Measurements from ENCODE around the gene RPL18. TPM values are rescaled to one million over a fixed set of nuclear protein-coding genes. Genes with fewer than 3 reads are reported as not detected.

RPL18 gene
- total RNA-seq, 1 experiment from 2014 or later, result 1,736 TPM

GRCh38 chr19:48635263-48635965 lies 16.4 kb upstream of the RPL18 start:
- peak overlapping the region; percentile 91 for H3K4me3 Mint-ChIP-seq (ENCODE audit: unreplicated experiment)

GRCh38 chr19:48634424-48635262 lies 15.7 kb upstream of the RPL18 start:
- H3K4me1 Mint-ChIP-seq (ENCODE audit: insufficient read depth, unreplicated experiment), result peaks cover 26% of the 10 kb centered on the region
- no TSS peak for BruUV-seq (replicated peaks)
- ChIA-PET POLR2A (interaction anchor here (0.5 to 5.4 kb wide), 16 partner anchors 10 to 1031 kb away, joined by 3 to 108 read pairs (median 3); partner anchors contain the start of genes BCL2L12, CA11, FAM83E and GYS1), CTCF (interaction anchor here (0.6 to 2.1 kb wide), 4 partner anchors 46 to 243 kb away, joined by 3 to 9 read pairs (median 5); no protein-coding TSS in a partner anchor)
- H3K4me3 Mint-ChIP-seq (ENCODE audit: unreplicated experiment), result peak overlapping the region; percentile 91
- H3K27me3 Mint-ChIP-seq (ENCODE audit: insufficient read depth, unreplicated experiment), result no peaks in the 10 kb centered on the region
- H3K27ac Mint-ChIP-seq (ENCODE audit: low read depth, unreplicated experiment), result peak overlapping the region; percentile 87
- peak; percentile 97 for DNase-seq (ENCODE audit: unreplicated experiment)
- intact Hi-C loops (cut with micrococcal nuclease), result loop anchor here (2.0 kb wide), 1 partner anchor 16 kb away; the partner anchor contains the start of genes RPL18 and SPHK2
- no peak for TF ChIP-seq CTCF (IDR thresholded peaks at IDR 0.05; ENCODE audit: unreplicated experiment)
- H3K9me3 Mint-ChIP-seq (ENCODE audit: unreplicated experiment), result no peaks in the 10 kb centered on the region
- H3K36me3 Mint-ChIP-seq (ENCODE audit: insufficient read depth, unreplicated experiment), result peaks cover 11% of the 10 kb centered on the region

More at GRCh38 chr19:48635263-48635965, 16.4 kb upstream of the RPL18 start:
- Mint-ChIP-seq H3K27ac (ENCODE audit: low read depth, unreplicated experiment) (peak overlapping the region; percentile 87), H3K36me3 (ENCODE audit: insufficient read depth, unreplicated experiment) (peaks cover 7% of the 10 kb centered on the region), H3K27me3 (ENCODE audit: insufficient read depth, unreplicated experiment) (no peaks in the 10 kb centered on the region), H3K4me1 (ENCODE audit: insufficient read depth, unreplicated experiment) (peaks cover 26% of the 10 kb centered on the region), H3K9me3 (ENCODE audit: unreplicated experiment) (no peaks in the 10 kb centered on the region)
- POLR2A ChIA-PET, result interaction anchor here (0.5 to 5.4 kb wide), 6 partner anchors 12 to 313 kb away, joined by 3 to 108 read pairs (median 12); partner anchors contain the start of genes FAM83E, RPL18 and SPHK2
- no TSS peak for BruUV-seq (replicated peaks)
- CTCF ChIA-PET, result no interaction called here
- no peak for TF ChIP-seq CTCF (IDR thresholded peaks at IDR 0.05; ENCODE audit: unreplicated experiment)
- intact Hi-C loops (cut with micrococcal nuclease), result loop anchor here (2.0 kb wide), 1 partner anchor 17 kb away; the partner anchor contains the start of genes RPL18 and SPHK2
- DNase-seq (ENCODE audit: unreplicated experiment), result peak; percentile 61

GRCh38 chr19:48634036-48634342 lies 15.0 kb upstream of the RPL18 start:
- H3K4me1 Mint-ChIP-seq (ENCODE audit: insufficient read depth, unreplicated experiment), result peaks cover 26% of the 10 kb centered on the region
- no peaks in the 10 kb centered on the region for H3K9me3 Mint-ChIP-seq (ENCODE audit: unreplicated experiment)
- ChIA-PET CTCF (interaction anchor here (0.6 to 2.1 kb wide), 5 partner anchors 15 to 242 kb away, joined by 3 to 9 read pairs (median 4); partner anchors contain the start of genes RPL18 and SPHK2), POLR2A (interaction anchor here (0.5 to 5.4 kb wide), 15 partner anchors 9 to 1031 kb away, joined by 3 to 108 read pairs (median 3); partner anchors contain the start of genes BCL2L12, CA11, FAM83E and GYS1)
- DNase-seq (ENCODE audit: unreplicated experiment), result no peak
- H3K27ac Mint-ChIP-seq (ENCODE audit: low read depth, unreplicated experiment), result no peak overlapping the region
- H3K27me3 Mint-ChIP-seq (ENCODE audit: insufficient read depth, unreplicated experiment), result no peaks in the 10 kb centered on the region
- intact Hi-C loops (cut with micrococcal nuclease), result loop anchor here (2.0 kb wide), 1 partner anchor 15 kb away; the partner anchor contains the start of genes RPL18 and SPHK2
- no TSS peak for BruUV-seq (replicated peaks)
- peaks cover 17% of the 10 kb centered on the region for H3K36me3 Mint-ChIP-seq (ENCODE audit: insufficient read depth, unreplicated experiment)
- H3K4me3 Mint-ChIP-seq (ENCODE audit: unreplicated experiment), result peak overlapping the region; percentile 91
- TF ChIP-seq CTCF (IDR thresholded peaks at IDR 0.05; ENCODE audit: unreplicated experiment), result no peak
